ENCODE measurements around the gene PLCD1.

DNA sequence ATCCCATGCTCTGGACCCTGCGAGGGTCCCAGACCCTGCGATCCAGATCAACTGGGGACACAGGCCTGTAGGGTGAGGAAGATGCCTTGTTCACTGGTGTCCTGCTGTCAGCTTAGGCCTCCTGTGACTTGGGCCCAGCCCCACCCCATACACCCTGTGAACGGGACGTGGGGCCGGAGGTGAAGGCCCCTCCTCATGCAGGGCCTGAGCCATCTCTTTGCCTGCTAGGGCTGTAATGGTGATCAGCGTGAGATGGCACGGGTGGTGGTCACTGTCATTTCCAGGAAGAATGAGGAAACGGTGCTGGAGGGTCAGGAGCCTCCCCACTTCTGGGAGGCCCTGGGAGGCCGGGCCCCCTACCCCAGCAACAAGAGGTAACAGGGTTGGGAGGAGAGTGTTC lies 26.5 kb downstream of the PLCD1 start:
- TF ChIP-seq, protein P1, sequence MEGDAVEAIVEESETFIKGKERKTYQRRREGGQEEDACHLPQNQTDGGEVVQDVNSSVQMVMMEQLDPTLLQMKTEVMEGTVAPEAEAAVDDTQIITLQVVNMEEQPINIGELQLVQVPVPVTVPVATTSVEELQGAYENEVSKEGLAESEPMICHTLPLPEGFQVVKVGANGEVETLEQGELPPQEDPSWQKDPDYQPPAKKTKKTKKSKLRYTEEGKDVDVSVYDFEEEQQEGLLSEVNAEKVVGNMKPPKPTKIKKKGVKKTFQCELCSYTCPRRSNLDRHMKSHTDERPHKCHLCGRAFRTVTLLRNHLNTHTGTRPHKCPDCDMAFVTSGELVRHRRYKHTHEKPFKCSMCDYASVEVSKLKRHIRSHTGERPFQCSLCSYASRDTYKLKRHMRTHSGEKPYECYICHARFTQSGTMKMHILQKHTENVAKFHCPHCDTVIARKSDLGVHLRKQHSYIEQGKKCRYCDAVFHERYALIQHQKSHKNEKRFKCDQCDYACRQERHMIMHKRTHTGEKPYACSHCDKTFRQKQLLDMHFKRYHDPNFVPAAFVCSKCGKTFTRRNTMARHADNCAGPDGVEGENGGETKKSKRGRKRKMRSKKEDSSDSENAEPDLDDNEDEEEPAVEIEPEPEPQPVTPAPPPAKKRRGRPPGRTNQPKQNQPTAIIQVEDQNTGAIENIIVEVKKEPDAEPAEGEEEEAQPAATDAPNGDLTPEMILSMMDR (conservative IDR thresholded peaks at IDR 0.05; ENCODE audit: low read depth in 2 of 2): no peak
- TF ChIP-seq, protein P2, sequence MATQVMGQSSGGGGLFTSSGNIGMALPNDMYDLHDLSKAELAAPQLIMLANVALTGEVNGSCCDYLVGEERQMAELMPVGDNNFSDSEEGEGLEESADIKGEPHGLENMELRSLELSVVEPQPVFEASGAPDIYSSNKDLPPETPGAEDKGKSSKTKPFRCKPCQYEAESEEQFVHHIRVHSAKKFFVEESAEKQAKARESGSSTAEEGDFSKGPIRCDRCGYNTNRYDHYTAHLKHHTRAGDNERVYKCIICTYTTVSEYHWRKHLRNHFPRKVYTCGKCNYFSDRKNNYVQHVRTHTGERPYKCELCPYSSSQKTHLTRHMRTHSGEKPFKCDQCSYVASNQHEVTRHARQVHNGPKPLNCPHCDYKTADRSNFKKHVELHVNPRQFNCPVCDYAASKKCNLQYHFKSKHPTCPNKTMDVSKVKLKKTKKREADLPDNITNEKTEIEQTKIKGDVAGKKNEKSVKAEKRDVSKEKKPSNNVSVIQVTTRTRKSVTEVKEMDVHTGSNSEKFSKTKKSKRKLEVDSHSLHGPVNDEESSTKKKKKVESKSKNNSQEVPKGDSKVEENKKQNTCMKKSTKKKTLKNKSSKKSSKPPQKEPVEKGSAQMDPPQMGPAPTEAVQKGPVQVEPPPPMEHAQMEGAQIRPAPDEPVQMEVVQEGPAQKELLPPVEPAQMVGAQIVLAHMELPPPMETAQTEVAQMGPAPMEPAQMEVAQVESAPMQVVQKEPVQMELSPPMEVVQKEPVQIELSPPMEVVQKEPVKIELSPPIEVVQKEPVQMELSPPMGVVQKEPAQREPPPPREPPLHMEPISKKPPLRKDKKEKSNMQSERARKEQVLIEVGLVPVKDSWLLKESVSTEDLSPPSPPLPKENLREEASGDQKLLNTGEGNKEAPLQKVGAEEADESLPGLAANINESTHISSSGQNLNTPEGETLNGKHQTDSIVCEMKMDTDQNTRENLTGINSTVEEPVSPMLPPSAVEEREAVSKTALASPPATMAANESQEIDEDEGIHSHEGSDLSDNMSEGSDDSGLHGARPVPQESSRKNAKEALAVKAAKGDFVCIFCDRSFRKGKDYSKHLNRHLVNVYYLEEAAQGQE (IDR thresholded peaks at IDR 0.05; ENCODE audit: unreplicated experiment): no peak
- TF ChIP-seq EZH2 (IDR thresholded peaks at IDR 0.05; ENCODE audit: low read depth, unreplicated experiment): no peak
- TF ChIP-seq POLR2AphosphoS5 (IDR thresholded peaks at IDR 0.05; ENCODE audit: low read depth): no peak
- TF ChIP-seq, protein P3, sequence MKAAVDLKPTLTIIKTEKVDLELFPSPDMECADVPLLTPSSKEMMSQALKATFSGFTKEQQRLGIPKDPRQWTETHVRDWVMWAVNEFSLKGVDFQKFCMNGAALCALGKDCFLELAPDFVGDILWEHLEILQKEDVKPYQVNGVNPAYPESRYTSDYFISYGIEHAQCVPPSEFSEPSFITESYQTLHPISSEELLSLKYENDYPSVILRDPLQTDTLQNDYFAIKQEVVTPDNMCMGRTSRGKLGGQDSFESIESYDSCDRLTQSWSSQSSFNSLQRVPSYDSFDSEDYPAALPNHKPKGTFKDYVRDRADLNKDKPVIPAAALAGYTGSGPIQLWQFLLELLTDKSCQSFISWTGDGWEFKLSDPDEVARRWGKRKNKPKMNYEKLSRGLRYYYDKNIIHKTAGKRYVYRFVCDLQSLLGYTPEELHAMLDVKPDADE (IDR thresholded peaks at IDR 0.05): no peak
- TF ChIP-seq EZH2phosphoT487 (IDR thresholded peaks at IDR 0.05; ENCODE audit: unreplicated experiment): no peak
